ENCODE data around the gene STK4.

STK4 gene

DNA sequence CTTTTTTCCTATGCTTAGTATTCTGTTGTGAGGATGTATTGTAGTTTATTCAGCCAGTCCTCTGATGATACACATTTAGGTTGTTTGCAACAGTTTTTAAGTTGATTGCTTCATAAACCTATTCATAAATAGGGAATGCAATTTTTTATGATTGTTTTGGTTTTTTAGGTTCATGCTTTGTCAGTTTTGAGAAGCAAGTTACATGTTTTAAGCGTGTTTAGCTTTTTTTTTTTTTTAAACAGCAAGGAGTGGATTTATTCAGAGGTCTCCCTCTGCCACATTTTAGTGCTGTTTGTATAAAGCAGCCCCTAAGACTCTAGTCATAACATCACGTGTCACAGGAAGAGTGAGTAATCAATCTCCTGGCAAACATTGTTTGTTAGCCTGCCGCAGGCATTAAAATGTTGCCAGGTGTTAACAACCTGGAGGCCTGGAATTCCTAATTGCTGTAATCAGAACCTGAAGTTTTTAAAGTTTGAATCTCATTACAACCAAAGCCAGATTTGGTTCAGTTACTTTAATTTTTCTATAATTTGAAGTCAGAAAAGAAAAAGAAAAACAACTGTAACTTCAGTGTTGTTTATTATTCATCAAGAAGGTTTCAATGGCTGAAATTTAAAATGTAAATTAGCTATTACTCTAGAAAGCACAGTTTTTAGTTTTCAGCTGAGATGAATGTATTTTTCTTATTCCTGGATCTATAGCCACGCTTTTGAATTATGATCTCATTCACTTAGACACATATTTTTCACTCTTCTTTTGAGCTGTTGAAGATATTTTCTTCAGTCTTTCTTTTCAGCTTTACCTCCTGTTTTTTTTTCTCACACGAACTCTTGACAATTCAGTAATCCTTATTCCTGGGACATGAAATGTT, 75.4 kb downstream of the STK4 start:
- H3K27ac ChIP-seq (ENCODE audit: low read depth, low read length), result peak overlapping the region; percentile 25
- no peak overlapping the region for H3K4me3 ChIP-seq (ENCODE audit: low read depth, low read length)
- H4K12ac ChIP-seq (ENCODE audit: low read depth, low read length), result no peak overlapping the region
- no peak overlapping the region for H2BK120ac ChIP-seq (ENCODE audit: insufficient read depth, low read length, poor library complexity)
- H3K9ac ChIP-seq (ENCODE audit: low read length), result no peak overlapping the region
- peaks cover 8% of the 10 kb centered on the region for H3K79me1 ChIP-seq (ENCODE audit: low read length)
- H3K23ac ChIP-seq (ENCODE audit: low read length), result no peak overlapping the region
- H3K27me3 ChIP-seq (ENCODE audit: insufficient read depth, low read length), result no peaks in the 10 kb centered on the region
- no peak overlapping the region for H3K4me2 ChIP-seq (ENCODE audit: low read length)
- H3K79me2 ChIP-seq (ENCODE audit: control insufficient read depth, insufficient read depth, low read length, poor library complexity), result no peaks in the 10 kb centered on the region
- no peak overlapping the region for H3K18ac ChIP-seq (ENCODE audit: low read length)
- H2AK5ac ChIP-seq (ENCODE audit: low read length), result no peak overlapping the region
- no peak overlapping the region for H4K8ac ChIP-seq (ENCODE audit: low read depth, low read length)
- H2BK12ac ChIP-seq (ENCODE audit: low read length), result no peak overlapping the region
- no peak overlapping the region for H2AFZ ChIP-seq (ENCODE audit: insufficient read depth, low read length, poor library complexity)
- no CpG with 5 or more reads among the region's 5 CpGs for WGBS (ENCODE audit: extremely low coverage, insufficient coverage, insufficient read length)
- no peaks in the 10 kb centered on the region for H3K9me3 ChIP-seq (ENCODE audit: insufficient read depth, low read depth, low read length)
- H3K14ac ChIP-seq (ENCODE audit: low read length), result no peak overlapping the region
- no peak overlapping the region for H4K91ac ChIP-seq (ENCODE audit: low read depth, low read length)
- no peak overlapping the region for H3K4ac ChIP-seq (ENCODE audit: low read depth, low read length)
- no peaks in the 10 kb centered on the region for H3K36me3 ChIP-seq (ENCODE audit: control insufficient read depth in 1 of 2, insufficient read depth in 2 of 2, low read length in 2 of 2)
- no peak overlapping the region for H2BK5ac ChIP-seq (ENCODE audit: low read depth, low read length, poor library complexity)
- peaks cover 0 to 4% of the 10 kb centered on the region in 2 experiments for H3K4me1 ChIP-seq (ENCODE audit: control insufficient read depth in 1 of 2, insufficient read depth in 2 of 2, low read length in 2 of 2)
- DNase-seq, result peak; percentile 90 to 92

DNA sequence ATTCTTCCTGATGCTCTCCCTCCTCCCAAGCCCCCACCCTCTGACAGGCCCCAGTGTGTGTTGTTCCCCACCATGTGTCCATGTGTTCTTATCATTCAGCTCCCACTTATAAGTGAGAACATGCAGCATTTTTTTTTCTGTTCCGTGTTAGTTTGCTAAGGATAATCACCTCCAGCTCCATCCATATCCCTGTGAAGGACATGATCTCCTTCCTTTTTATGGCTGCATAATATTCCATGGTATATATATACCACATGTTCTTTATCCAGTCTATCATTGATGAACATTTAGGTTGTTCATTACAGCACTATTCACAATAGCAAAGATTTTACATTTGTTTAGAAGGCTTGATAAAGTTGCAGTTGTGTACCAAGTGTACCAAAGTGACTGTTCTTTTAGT, 76.7 kb downstream of the STK4 start:
- Histone ChIP-seq H4K8ac (ENCODE audit: low read depth, low read length) (no peak overlapping the region), H3K9ac (ENCODE audit: low read length) (no peak overlapping the region), H3K79me2 (ENCODE audit: control insufficient read depth, insufficient read depth, low read length, poor library complexity) (no peaks in the 10 kb centered on the region), H3K4me1 (ENCODE audit: control insufficient read depth in 1 of 2, insufficient read depth in 2 of 2, low read length in 2 of 2) (peaks cover 0 to 4% of the 10 kb centered on the region in 2 experiments), H3K14ac (ENCODE audit: low read length) (no peak overlapping the region), H2AFZ (ENCODE audit: insufficient read depth, low read length, poor library complexity) (no peak overlapping the region), H3K27ac (ENCODE audit: low read depth, low read length) (no peak overlapping the region), H2AK5ac (ENCODE audit: low read length) (peak overlapping the region; percentile 74), H3K4ac (ENCODE audit: low read depth, low read length) (peak overlapping the region; percentile 36), H2BK12ac (ENCODE audit: low read length) (peak overlapping the region; percentile 89), H2BK5ac (ENCODE audit: low read depth, low read length, poor library complexity) (peak overlapping the region; percentile 31), H2BK120ac (ENCODE audit: insufficient read depth, low read length, poor library complexity) (peak overlapping the region; percentile 66), H3K9me3 (ENCODE audit: insufficient read depth, low read depth, low read length) (no peaks in the 10 kb centered on the region), H4K12ac (ENCODE audit: low read depth, low read length) (no peak overlapping the region), H4K91ac (ENCODE audit: low read depth, low read length) (peak overlapping the region; percentile 55), H3K23ac (ENCODE audit: low read length) (no peak overlapping the region), H3K27me3 (ENCODE audit: insufficient read depth, low read length) (no peaks in the 10 kb centered on the region), H3K18ac (ENCODE audit: low read length) (peak overlapping the region; percentile 65), H3K36me3 (ENCODE audit: control insufficient read depth in 1 of 2, insufficient read depth in 2 of 2, low read length in 2 of 2) (no peaks in the 10 kb centered on the region), H3K4me3 (ENCODE audit: low read depth, low read length) (no peak overlapping the region), H3K4me2 (ENCODE audit: low read length) (no peak overlapping the region), H3K79me1 (ENCODE audit: low read length) (peaks cover 8% of the 10 kb centered on the region)
- DNase-seq, result no peak
- WGBS (ENCODE audit: extremely low coverage, insufficient coverage, insufficient read length), result no CpG with 5 or more reads among the region's 1 CpG

DNA sequence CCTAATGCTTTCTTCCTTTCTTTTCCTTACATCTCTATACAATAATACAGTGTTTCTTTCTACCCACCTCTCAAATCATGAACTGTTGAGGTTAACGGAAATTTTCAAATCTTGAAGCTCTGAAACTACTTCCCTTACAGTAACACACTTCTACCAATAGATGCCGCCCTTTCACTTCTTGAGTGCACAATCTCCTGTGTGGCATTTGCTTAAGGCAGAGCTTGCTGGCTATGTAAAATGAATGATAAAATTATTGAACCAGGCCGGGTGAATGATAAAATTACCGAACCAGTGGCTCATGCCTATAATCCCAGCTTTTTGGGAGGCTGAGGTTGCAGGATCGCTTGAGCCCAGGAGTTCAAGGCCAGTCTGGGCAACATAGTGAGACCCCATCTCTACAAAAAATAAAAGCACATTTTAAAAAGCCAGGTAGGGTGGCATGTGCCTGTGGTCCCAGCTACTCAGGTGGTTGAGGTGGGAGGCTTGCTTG, 77.8 kb downstream of the STK4 start:
- H3K79me1 ChIP-seq (ENCODE audit: low read length), result peaks cover 8% of the 10 kb centered on the region
- no peak overlapping the region for H4K12ac ChIP-seq (ENCODE audit: low read depth, low read length)
- H3K9me3 ChIP-seq (ENCODE audit: insufficient read depth, low read depth, low read length), result no peaks in the 10 kb centered on the region
- H3K18ac ChIP-seq (ENCODE audit: low read length), result peak overlapping the region; percentile 77
- no peak overlapping the region for H3K4me2 ChIP-seq (ENCODE audit: low read length)
- H2BK12ac ChIP-seq (ENCODE audit: low read length), result peak overlapping the region; percentile 93
- peak; percentile 52 to 92 for DNase-seq
- no peak overlapping the region for H3K4me3 ChIP-seq (ENCODE audit: low read depth, low read length)
- no peak overlapping the region for H3K23ac ChIP-seq (ENCODE audit: low read length)
- no peak overlapping the region for H2AK5ac ChIP-seq (ENCODE audit: low read length)
- no peaks in the 10 kb centered on the region for H3K79me2 ChIP-seq (ENCODE audit: control insufficient read depth, insufficient read depth, low read length, poor library complexity)
- WGBS (ENCODE audit: extremely low coverage, insufficient coverage, insufficient read length), result no CpG with 5 or more reads among the region's 5 CpGs
- H2AFZ ChIP-seq (ENCODE audit: insufficient read depth, low read length, poor library complexity), result no peak overlapping the region
- peak overlapping the region; percentile 84 for H2BK5ac ChIP-seq (ENCODE audit: low read depth, low read length, poor library complexity)
- no peak overlapping the region for H3K27ac ChIP-seq (ENCODE audit: low read depth, low read length)
- H4K91ac ChIP-seq (ENCODE audit: low read depth, low read length), result peak overlapping the region; percentile 95
- H3K4me1 ChIP-seq (ENCODE audit: control insufficient read depth in 1 of 2, insufficient read depth in 2 of 2, low read length in 2 of 2), result peaks cover 0 to 4% of the 10 kb centered on the region in 2 experiments
- peak overlapping the region; percentile 74 for H3K14ac ChIP-seq (ENCODE audit: low read length)
- H4K8ac ChIP-seq (ENCODE audit: low read depth, low read length), result peak overlapping the region; percentile 67
- peak overlapping the region; percentile 93 for H2BK120ac ChIP-seq (ENCODE audit: insufficient read depth, low read length, poor library complexity)
- no peaks in the 10 kb centered on the region for H3K27me3 ChIP-seq (ENCODE audit: insufficient read depth, low read length)
- no peaks in the 10 kb centered on the region for H3K36me3 ChIP-seq (ENCODE audit: control insufficient read depth in 1 of 2, insufficient read depth in 2 of 2, low read length in 2 of 2)
- H3K9ac ChIP-seq (ENCODE audit: low read length), result no peak overlapping the region
- H3K4ac ChIP-seq (ENCODE audit: low read depth, low read length), result peak overlapping the region; percentile 41

DNA sequence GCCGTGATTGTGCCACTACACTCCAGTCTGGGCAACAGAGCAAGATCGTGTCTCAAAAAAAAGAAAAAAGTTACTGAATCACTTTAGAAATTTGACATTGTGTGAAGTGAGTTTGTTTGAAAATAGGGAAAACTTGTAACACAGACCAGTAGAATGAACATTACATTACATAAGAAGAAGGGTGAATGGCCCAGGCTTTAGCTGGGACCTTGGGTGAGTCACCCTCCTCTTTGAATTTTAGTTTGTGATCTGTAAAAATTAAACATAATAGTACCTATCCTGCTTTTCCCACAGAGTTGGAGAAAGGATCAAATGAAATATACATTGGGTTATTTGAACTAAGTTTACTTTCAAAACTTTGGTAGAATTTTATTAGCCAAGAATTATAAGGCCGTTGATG, 78.3 kb downstream of the STK4 start:
- no CpG with 5 or more reads among the region's 3 CpGs for WGBS (ENCODE audit: extremely low coverage, insufficient coverage, insufficient read length)
- Histone ChIP-seq H3K4me3 (ENCODE audit: low read depth, low read length) (no peak overlapping the region), H2AFZ (ENCODE audit: insufficient read depth, low read length, poor library complexity) (no peak overlapping the region), H2BK12ac (ENCODE audit: low read length) (peak overlapping the region; percentile 93), H2AK5ac (ENCODE audit: low read length) (no peak overlapping the region), H2BK120ac (ENCODE audit: insufficient read depth, low read length, poor library complexity) (peak overlapping the region; percentile 93), H3K23ac (ENCODE audit: low read length) (no peak overlapping the region), H3K27me3 (ENCODE audit: insufficient read depth, low read length) (no peaks in the 10 kb centered on the region), H3K18ac (ENCODE audit: low read length) (peak overlapping the region; percentile 77), H2BK5ac (ENCODE audit: low read depth, low read length, poor library complexity) (peak overlapping the region; percentile 84), H4K8ac (ENCODE audit: low read depth, low read length) (peak overlapping the region; percentile 67), H3K27ac (ENCODE audit: low read depth, low read length) (no peak overlapping the region), H3K79me2 (ENCODE audit: control insufficient read depth, insufficient read depth, low read length, poor library complexity) (no peaks in the 10 kb centered on the region), H3K36me3 (ENCODE audit: control insufficient read depth in 1 of 2, insufficient read depth in 2 of 2, low read length in 2 of 2) (no peaks in the 10 kb centered on the region), H3K9ac (ENCODE audit: low read length) (no peak overlapping the region), H4K12ac (ENCODE audit: low read depth, low read length) (no peak overlapping the region), H3K4me1 (ENCODE audit: control insufficient read depth in 1 of 2, insufficient read depth in 2 of 2, low read length in 2 of 2) (peaks cover 0 to 4% of the 10 kb centered on the region in 2 experiments), H3K9me3 (ENCODE audit: insufficient read depth, low read depth, low read length) (no peaks in the 10 kb centered on the region), H3K79me1 (ENCODE audit: low read length) (peaks cover 8% of the 10 kb centered on the region), H3K4me2 (ENCODE audit: low read length) (no peak overlapping the region), H3K4ac (ENCODE audit: low read depth, low read length) (peak overlapping the region; percentile 41), H3K14ac (ENCODE audit: low read length) (peak overlapping the region; percentile 74), H4K91ac (ENCODE audit: low read depth, low read length) (peak overlapping the region; percentile 95)
- no peak for DNase-seq

Data from trophoblast cell (in vitro differentiated cells and primary cell).